Measurements from ENCODE around the gene KDM4D. TPM values are rescaled to one million over a fixed set of nuclear protein-coding genes. Genes with fewer than 3 reads are reported as not detected.

The KDM4D gene
- total and polyA plus RNA-seq, 9 of the 15 experiments (the other 6 are each of a cell fraction or from before 2014, with no cell fraction given) = 0.34 to 1.1 (median 0.50) TPM

- TF ChIP-seq CEBPZ (IDR thresholded peaks at IDR 0.05; ENCODE audit: borderline replicate concordance, low read depth, low read length) (no peak), ZNF133 (CRISPR knock-in tag; IDR thresholded peaks at IDR 0.05) (no peak), STAT5A (IDR thresholded peaks at IDR 0.05; ENCODE audit: borderline replicate concordance, low read length) (no peak), XRCC5 (IDR thresholded peaks at IDR 0.05; ENCODE audit: low read depth, low read length) (no peak), E2F8 (IDR thresholded peaks at IDR 0.05; ENCODE audit: low read depth, partially characterized antibody) (no peak), PML (IDR thresholded peaks at IDR 0.05; ENCODE audit: low read length) (no peak), ELF2 (CRISPR knock-in tag; IDR thresholded peaks at IDR 0.05) (no peak), ZNF75A (CRISPR knock-in tag; IDR thresholded peaks at IDR 0.05) (no peak), KLF13 (tag; IDR thresholded peaks at IDR 0.05; ENCODE audit: borderline replicate concordance, low read depth) (no peak), MAZ (CRISPR knock-in tag; conservative IDR thresholded peaks at IDR 0.05 in 1 of 2, IDR thresholded peaks at IDR 0.05 in 1 of 2) (peak; percentile 21 to 22; a peak in 1 of 4 replicates), TFAM (CRISPR knock-in tag; conservative IDR thresholded peaks at IDR 0.05) (no peak), JUN (IDR thresholded peaks at IDR 0.05; ENCODE audit: borderline replicate concordance, low read depth, low read length) (no peak), JUN (CRISPR knock-in tag; IDR thresholded peaks at IDR 0.05; ENCODE audit: borderline replicate concordance) (no peak), PHB2 (IDR thresholded peaks at IDR 0.05; ENCODE audit: low read depth) (no peak), MECOM (CRISPR knock-in tag; IDR thresholded peaks at IDR 0.05) (no peak), SUPT5H (IDR thresholded peaks at IDR 0.05) (no peak), POLR2AphosphoS5 (IDR thresholded peaks at IDR 0.05; ENCODE audit: control insufficient read depth, insufficient read depth, low read depth, low read length) (no peak), CBX3 (IDR thresholded peaks at IDR 0.05; ENCODE audit: borderline replicate concordance in 1 of 2, low read length in 2 of 2) (peak in 1 of 2 experiments; percentile 62; a peak in 1 of 3 replicates), POLR2AphosphoS2 (IDR thresholded peaks at IDR 0.05; ENCODE audit: low read length) (no peak), OTX1 (CRISPR knock-in tag; IDR thresholded peaks at IDR 0.05) (0 out of 2 replicates have a peak, but pooled peaks have one; percentile 34), CBX2 (IDR thresholded peaks at IDR 0.05; ENCODE audit: insufficient read depth, low read length, poor library complexity, severe bottlenecking) (no peak), SNAPC5 (CRISPR knock-in tag; IDR thresholded peaks at IDR 0.05) (no peak), TARDBP (IDR thresholded peaks at IDR 0.05) (no peak), PPARD (CRISPR knock-in tag; IDR thresholded peaks at IDR 0.05) (no peak)
Measured at GRCh38 chr11:94948070-94948617, 25.4 kb upstream of the KDM4D start (continued).

Data from K562 (cell line).